ENCODE results near the gene MAP3K4.

DNA sequence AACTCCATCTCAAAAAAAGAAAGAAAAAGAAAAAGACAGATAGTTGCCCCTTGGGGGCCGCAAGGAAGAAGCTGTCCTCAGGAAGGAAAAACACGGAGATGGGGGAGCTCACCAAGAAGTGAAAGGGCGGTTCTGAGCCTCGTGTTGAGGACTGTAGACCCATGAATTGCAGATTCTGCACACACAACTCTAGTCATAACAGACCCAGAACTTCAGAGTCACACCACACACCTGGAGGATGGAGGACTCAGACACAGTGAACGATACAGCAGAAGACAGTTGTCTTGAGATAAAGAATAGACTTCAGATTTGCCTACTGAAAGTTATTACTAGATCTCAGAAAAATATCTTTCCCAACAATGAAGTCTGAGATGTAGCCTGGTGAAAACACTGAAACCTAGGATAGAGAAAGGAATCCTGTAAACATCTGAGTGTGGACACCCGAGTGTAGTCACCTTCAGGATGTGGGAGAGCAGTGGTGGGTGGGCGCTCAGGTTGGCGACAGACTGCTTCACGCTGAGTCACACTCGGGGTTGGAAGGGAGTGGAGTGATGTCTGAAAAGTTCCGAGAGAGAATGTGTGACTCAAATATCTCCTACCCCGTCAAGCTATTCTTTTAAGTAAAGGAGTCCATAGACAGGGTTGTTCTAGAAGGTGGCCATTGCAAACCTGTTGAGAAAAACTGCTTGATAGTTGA is 88.1 kb downstream of the MAP3K4 start:
- TF ChIP-seq EZH2phosphoT487 (IDR thresholded peaks at IDR 0.05; ENCODE audit: borderline replicate concordance, low read depth, low read length), result no peak
- TF ChIP-seq, protein P1, sequence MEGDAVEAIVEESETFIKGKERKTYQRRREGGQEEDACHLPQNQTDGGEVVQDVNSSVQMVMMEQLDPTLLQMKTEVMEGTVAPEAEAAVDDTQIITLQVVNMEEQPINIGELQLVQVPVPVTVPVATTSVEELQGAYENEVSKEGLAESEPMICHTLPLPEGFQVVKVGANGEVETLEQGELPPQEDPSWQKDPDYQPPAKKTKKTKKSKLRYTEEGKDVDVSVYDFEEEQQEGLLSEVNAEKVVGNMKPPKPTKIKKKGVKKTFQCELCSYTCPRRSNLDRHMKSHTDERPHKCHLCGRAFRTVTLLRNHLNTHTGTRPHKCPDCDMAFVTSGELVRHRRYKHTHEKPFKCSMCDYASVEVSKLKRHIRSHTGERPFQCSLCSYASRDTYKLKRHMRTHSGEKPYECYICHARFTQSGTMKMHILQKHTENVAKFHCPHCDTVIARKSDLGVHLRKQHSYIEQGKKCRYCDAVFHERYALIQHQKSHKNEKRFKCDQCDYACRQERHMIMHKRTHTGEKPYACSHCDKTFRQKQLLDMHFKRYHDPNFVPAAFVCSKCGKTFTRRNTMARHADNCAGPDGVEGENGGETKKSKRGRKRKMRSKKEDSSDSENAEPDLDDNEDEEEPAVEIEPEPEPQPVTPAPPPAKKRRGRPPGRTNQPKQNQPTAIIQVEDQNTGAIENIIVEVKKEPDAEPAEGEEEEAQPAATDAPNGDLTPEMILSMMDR (conservative IDR thresholded peaks at IDR 0.05; ENCODE audit: low read length), result no peak
